Loucy (cell line): ENCODE results near the gene LRRC25.

Experiments
- CTCF ChIP-seq: fragments of 200-600 bp; sonication (generic); conservative IDR thresholded peaks from 2 replicates; pipeline ENCODE4 v1.5.1; 2014; ENCODE audit warnings: mild to moderate bottlenecking, antibody characterized with exemption, low read length
- EZH2phosphoT487 ChIP-seq: fragments of 200-600 bp; IDR thresholded peaks from 2 replicates; pipeline ENCODE4 v1.6.1; 2018; ENCODE audit warnings: antibody characterized with exemption, mild to moderate bottlenecking, moderate library complexity, borderline replicate concordance

DNA sequence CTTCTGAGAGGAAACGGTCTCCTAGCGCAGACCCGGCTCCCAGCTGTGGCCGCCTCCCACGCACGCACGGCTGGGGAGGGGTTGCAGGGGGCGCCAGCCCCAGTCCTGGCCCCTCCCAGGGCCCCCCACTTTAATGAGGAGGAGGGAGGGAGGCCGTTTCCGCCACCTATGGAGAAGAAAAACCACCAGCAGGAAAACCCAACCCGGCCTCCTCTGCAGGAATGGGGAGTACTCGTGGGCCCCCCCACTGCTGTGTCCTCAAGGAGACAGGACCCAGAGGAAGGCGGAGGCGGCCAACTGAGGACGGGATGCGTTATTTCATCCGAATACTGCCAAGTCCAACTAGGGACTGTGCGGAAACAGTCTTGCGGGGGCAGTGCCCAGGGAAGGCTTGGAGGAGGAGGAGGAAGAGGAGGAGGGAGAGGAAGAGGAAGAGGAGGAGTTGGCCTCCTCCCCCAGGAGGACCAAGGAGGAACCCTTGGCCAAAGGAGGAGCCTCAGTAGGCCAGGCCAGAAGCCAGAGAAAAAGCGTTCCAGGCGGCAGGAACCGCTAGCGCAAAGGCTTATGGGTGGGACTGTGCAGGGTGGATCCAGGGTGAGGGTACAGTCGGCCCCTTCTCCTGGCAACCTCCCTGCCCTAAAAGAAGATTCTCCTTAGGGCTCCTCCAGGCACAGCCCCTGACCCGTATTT, 17.9 kb upstream of the LRRC25 start:
- TF ChIP-seq CTCF (no peak), EZH2phosphoT487 (no peak)
